ENCODE data around the gene TMCC2.
"Not testable (repeated sequence)": the region's sequence is repeated elsewhere in the genome, so short reads cannot be mapped to it uniquely, and the experiment has no call there.

The TMCC2 gene

DNA sequence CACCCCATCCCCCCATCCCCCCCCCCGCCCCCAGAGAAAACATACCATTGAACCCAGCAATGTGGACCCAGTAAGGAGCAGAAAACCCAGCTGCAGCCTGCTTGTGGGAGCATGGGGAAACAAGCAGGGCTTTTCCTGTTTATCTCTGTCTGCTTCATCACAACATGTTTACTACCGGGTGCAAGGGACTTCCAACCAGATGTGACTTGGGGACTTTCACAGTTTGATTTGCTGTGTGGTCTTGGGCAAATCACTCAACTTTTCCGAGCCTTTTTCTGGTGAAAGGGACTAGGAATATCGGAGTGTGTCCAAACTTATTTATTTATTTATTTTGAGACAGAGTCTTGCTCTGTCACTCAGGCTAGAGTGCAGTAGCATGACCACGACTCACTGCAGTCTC lies 3.2 kb downstream of the TMCC2 start:
- Histone ChIP-seq H3K36me3 (ENCODE audit: control insufficient read depth, insufficient read depth, low read length) (no peaks in the 10 kb centered on the region), H3K27me3 (replicated peaks; ENCODE audit: control insufficient read depth, insufficient read depth, low read length) (no peaks in the 10 kb centered on the region), H3K4me3 (replicated peaks; ENCODE audit: low read depth, low read length) (no peak overlapping the region)
- TF ChIP-seq, protein P1, sequence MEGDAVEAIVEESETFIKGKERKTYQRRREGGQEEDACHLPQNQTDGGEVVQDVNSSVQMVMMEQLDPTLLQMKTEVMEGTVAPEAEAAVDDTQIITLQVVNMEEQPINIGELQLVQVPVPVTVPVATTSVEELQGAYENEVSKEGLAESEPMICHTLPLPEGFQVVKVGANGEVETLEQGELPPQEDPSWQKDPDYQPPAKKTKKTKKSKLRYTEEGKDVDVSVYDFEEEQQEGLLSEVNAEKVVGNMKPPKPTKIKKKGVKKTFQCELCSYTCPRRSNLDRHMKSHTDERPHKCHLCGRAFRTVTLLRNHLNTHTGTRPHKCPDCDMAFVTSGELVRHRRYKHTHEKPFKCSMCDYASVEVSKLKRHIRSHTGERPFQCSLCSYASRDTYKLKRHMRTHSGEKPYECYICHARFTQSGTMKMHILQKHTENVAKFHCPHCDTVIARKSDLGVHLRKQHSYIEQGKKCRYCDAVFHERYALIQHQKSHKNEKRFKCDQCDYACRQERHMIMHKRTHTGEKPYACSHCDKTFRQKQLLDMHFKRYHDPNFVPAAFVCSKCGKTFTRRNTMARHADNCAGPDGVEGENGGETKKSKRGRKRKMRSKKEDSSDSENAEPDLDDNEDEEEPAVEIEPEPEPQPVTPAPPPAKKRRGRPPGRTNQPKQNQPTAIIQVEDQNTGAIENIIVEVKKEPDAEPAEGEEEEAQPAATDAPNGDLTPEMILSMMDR (IDR thresholded peaks at IDR 0.05; ENCODE audit: insufficient read depth, low read length, poor library complexity, severe bottlenecking) = no peak
- no peak for DNase-seq (ENCODE audit: extremely low read depth, insufficient read length)

DNA sequence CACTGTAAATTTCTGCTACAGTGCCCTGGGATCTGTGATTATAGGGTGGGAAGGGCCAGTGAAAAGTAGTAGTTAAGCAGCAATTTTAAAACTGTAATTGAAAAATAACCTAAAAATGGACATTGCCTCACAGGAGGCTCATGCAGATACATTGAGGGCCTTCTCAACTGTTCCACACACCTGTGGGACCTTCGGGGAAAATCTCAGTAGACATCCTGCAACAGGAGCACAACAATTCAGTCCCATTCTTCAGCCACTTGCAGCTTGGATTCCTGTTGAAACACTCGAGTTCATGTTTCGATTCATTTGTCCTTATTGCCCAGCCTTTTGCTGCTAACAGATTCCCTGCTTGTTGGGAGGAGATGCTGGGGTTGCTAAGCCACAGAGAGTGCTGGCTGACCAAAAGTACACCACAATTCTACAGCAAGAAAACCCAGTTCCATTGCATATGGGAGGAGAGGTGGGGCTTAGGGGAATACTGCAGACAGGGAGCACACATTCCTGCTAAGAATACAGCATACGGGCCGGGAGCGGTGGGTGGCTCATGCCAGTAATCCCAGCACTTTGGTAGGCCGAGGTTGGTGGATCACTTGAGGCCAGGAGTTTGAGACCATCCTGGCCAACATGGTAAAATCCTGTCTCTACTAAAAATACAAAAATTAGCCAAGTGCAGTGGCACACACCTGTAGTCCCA lies 4.5 kb downstream of the TMCC2 start:
- no peak overlapping the region for H3K4me3 ChIP-seq (replicated peaks; ENCODE audit: low read depth, low read length)
- no peaks in the 10 kb centered on the region for H3K36me3 ChIP-seq (ENCODE audit: control insufficient read depth, insufficient read depth, low read length)
- TF ChIP-seq, protein P1 (IDR thresholded peaks at IDR 0.05; ENCODE audit: insufficient read depth, low read length, poor library complexity, severe bottlenecking) = no peak
- DNase-seq (ENCODE audit: extremely low read depth, insufficient read length) = no peak
- H3K27me3 ChIP-seq (replicated peaks; ENCODE audit: control insufficient read depth, insufficient read depth, low read length) = no peaks in the 10 kb centered on the region

DNA sequence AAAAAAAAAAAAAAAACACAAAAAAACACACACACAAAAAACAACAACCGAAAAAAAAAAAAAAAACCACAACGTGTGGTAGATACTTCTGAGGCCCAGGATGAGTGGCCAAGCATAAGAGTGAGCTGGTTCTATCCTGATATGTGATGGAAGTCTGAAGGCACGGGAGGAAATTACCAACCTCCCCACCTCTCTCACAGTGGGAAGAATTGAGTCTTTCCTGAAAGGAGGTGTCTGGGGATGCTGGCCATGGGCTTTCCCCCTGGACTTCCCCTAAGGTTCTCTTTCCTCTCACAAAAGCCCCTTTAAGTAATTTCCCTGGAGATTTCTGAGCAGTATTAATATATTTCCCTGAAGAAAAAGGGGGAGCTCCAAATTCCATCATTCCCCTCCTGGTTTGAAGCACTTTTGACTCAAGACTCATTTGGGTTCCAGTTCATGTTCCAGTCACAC lies 5.2 kb downstream of the TMCC2 start:
- no peaks in the 10 kb centered on the region for H3K36me3 ChIP-seq (ENCODE audit: control insufficient read depth, insufficient read depth, low read length)
- no peak overlapping the region for H3K4me3 ChIP-seq (replicated peaks; ENCODE audit: low read depth, low read length)
- no peaks in the 10 kb centered on the region for H3K27me3 ChIP-seq (replicated peaks; ENCODE audit: control insufficient read depth, insufficient read depth, low read length)
- DNase-seq (ENCODE audit: extremely low read depth, insufficient read length) = no peak
- TF ChIP-seq, protein P1 (IDR thresholded peaks at IDR 0.05; ENCODE audit: insufficient read depth, low read length, poor library complexity, severe bottlenecking) = no peak

DNA sequence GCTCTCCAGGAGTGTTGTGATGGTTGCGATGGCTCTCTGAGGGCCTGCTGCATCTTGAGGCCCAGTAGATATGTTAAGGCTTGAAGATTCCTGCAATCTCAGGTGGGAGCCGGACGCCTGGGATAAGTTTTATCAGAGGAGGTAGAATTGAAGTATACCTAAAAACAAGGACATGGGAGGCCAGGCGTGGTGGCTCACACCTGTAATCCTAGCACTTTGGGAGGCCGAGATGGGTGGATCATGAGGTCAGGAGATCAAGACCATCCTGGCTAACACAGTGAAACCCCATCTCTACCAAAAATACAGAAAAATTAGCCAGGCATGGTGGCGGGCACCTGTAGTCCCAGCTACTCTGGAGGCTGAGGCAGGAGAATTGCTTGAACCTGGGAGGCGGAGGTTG lies 6.2 kb downstream of the TMCC2 start:
- H3K36me3 ChIP-seq (ENCODE audit: control insufficient read depth, insufficient read depth, low read length); H3K4me3 ChIP-seq (replicated peaks; ENCODE audit: low read depth, low read length); H3K27me3 ChIP-seq (replicated peaks; ENCODE audit: control insufficient read depth, insufficient read depth, low read length); DNase-seq (ENCODE audit: extremely low read depth, insufficient read length): not testable (repeated sequence)

DNA sequence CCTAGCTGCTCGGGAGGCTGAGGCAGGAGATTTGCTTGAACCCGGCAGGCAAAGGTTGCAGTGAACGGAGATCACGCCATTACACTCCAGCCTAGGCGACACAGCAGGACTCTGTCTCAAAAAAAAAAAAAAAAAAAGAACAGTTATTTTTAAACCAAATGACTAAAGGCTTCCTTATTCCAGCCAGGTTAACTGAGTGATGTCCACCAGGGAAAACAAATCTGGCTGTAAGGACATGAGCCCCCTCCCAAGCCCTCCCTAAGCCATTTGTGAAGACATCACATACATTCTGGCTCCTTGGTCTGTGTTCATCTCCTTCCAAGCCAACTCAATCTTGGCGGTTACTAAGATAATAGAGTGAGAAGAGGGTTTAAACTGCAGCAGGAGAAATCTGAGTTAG lies 8.2 kb downstream of the TMCC2 start:
- Histone ChIP-seq H3K36me3 (ENCODE audit: control insufficient read depth, insufficient read depth, low read length) (no peaks in the 10 kb centered on the region), H3K27me3 (replicated peaks; ENCODE audit: control insufficient read depth, insufficient read depth, low read length) (no peaks in the 10 kb centered on the region; the same call in 1 of the 2 replicates), H3K4me3 (replicated peaks; ENCODE audit: low read depth, low read length) (no peak overlapping the region)
- TF ChIP-seq, protein P1 (IDR thresholded peaks at IDR 0.05; ENCODE audit: insufficient read depth, low read length, poor library complexity, severe bottlenecking) = no peak
- DNase-seq (ENCODE audit: extremely low read depth, insufficient read length) = no peak

DNA sequence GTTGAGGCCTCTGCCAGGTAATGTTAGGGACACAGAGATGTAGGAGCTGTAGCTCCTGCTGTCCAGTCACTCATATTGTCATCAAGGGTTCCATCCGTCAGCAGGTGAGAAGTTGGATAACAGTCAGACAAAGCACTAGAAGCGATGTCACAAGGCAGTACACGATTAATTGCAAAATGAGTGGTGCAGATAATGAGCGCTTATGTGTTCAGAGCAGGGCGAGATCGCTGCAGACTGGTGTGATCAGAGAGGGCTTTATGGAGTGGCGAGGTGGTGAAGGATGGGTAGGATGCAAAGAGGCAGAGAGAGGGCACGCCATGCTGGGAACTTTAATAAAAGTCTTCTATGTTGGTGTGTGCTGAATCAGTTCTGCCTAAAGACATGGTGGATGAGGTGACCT lies 8.8 kb downstream of the TMCC2 start:
- TF ChIP-seq, protein P1 (IDR thresholded peaks at IDR 0.05; ENCODE audit: insufficient read depth, low read length, poor library complexity, severe bottlenecking) = no peak
- Histone ChIP-seq H3K4me3 (replicated peaks; ENCODE audit: low read depth, low read length) (no peak overlapping the region), H3K27me3 (replicated peaks; ENCODE audit: control insufficient read depth, insufficient read depth, low read length) (no peaks in the 10 kb centered on the region; the same call in 1 of the 2 replicates), H3K36me3 (ENCODE audit: control insufficient read depth, insufficient read depth, low read length) (no peaks in the 10 kb centered on the region)
- DNase-seq (ENCODE audit: extremely low read depth, insufficient read length) = no peak

All from GM06990 (cell line).